VCaP (cell line): Measurements from ENCODE around the gene HGS.

Experiments used
- H3K27ac ChIP-seq: fragments of 450-650 bp; 2 replicates; pipeline ENCODE4 v1.5.1; 2017
- CTCF ChIP-seq: fragments of 450-650 bp; conservative IDR thresholded peaks from 2 replicates; pipeline ENCODE4 v1.5.1; 2017; ENCODE audit warnings: mild to moderate bottlenecking, moderate library complexity

Gene HGS

GRCh38 chr17:81707725-81708646 lies 24.2 kb downstream of the HGS start:
- H3K27ac ChIP-seq, result peak overlapping the region; percentile 94; the same call in 1 of the 2 replicates
- TF ChIP-seq CTCF, result no peak

- TF ChIP-seq CTCF, result no peak
- peak overlapping the region; percentile 94; the same call in 1 of the 2 replicates for H3K27ac ChIP-seq
These were observed 25.0 kb downstream of the HGS start for GRCh38 chr17:81708739-81709185.

DNA sequence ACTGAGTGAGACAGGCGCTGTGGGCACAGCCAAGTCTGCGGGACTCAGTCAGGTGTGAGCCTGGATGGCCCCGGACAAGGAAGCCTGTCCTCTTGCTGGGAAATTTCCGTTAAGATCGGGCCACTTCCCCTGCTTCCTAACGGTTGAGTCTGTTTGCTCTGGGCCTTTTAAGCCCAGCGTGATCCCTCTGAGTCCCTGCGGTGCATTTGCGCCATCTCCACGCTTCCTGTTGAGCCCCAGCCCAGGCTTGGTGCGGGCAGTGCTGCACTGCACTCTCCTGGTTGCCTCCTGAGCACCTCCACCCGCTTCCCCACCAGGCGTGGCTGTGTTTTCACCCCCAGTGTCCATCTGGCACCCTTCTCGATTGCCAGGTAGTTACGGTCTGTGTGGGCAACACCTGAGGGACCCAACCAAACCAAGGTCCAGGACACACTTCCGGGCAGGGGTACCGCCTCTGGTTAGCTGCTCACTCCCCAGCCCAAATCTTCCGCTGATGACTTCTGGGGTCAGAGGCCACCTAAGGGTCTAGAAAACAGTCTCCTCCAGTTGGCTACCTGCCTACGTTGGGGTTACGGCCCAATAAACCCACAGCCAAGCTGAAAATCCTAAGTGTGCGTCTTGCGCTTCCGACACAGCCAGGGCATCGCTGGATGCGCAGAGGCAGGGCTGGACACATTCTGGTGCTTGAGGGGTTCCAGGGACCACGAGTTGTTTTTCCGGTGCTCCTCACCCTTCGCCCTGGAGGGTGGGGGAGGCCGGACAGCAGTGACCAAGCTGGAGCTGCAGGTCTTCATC lies 26.9 kb downstream of the HGS start:
- H3K27ac ChIP-seq, result peak overlapping the region; percentile 94

DNA sequence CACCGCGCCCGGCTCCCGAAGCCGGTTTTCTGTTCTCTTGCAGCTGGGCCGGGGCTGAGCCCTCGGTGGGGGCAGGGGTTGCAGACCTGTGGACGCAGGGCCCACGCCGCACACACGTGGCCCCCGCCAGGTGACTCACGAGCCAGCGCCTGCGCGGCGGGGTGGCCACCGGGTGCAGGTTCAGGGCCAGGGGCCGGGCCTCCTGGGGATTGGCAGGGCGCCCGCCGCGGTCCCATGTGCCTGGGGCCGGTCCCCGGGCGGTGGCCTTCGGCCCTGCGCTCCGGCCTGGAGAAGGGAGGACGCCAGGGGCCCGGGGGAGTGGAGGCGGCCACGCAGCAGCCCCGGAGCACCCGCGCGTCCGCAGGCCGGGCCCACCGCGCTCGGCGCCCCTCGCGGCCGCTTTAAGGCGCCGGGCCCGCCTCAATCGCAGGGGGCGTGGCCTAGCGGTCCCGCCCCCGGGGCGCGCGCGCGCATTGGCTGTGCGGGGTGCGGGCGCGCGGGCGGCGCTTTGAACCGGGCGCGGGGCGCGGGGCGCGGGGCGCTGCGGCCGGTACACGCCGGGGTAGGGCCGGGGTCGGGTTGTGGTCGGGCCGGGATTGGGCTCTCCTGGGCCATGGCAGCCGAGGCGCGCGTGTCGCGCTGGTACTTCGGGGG lies 28.1 kb downstream of the HGS start, which contains the start of gene SLC25A10:
TSS of gene SLC25A10 (plus strand) at position 471 of the 654 bp plus-strand sequence. CDS start at position 614, 143 bp downstream.
- no peak for TF ChIP-seq CTCF
- H3K27ac ChIP-seq, result peak within 1 kb of the TSS; percentile 94

More for the DNA sequence above, 26.9 kb downstream of the HGS start:
- no peak for TF ChIP-seq CTCF

DNA sequence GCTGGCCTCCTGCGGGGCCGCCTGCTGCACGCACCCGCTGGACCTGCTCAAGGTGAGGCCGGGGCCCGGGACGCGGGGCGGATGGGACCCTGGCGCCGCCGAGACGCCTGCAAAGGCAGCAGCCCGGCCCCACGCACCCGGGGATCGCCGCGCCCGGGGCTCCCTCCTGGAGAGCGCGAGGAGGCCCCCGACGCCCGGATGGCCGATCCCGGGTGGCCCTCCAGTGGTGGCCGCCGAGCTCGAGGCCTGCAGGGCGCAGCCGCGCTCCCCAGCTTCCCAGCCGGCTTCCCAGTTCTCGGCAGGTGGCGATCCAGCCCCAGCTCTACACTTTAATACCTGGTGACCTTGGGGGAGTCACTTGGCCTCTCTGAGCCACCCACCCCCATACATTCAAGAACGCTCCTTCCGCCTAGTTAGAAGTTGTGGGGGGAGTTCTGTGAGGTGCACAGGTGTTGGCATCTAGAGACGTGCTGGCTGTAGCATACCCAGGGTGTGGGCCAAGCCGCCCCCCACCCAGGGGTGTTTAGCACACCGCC lies 28.7 kb downstream of the HGS start:
- TF ChIP-seq CTCF, result peak; percentile 30; the same call in 1 of the 2 replicates

GRCh38 chr17:81713004-81713555 lies 29.3 kb downstream of the HGS start:
- TF ChIP-seq CTCF, result no peak
- peak overlapping the region; percentile 94 for H3K27ac ChIP-seq

More for the DNA sequence above, 28.7 kb downstream of the HGS start:
- peak overlapping the region; percentile 94 for H3K27ac ChIP-seq
